NCI-H82 treated with DMSO at 0.1 percent for 48 hours (cell line): ENCODE results near the gene OR2T5.
"Not testable (repeated sequence)": the region's sequence is repeated elsewhere in the genome, so short reads cannot be mapped to it uniquely, and the experiment has no call there.

ENCODE experiments used
- DNase-seq: peaks from one replicate; lab custom pipeline; 2025; ENCODE audit not compliant: unreplicated experiment; lab: John Stamatoyannopoulos, UW

OR2T5 gene

DNA sequence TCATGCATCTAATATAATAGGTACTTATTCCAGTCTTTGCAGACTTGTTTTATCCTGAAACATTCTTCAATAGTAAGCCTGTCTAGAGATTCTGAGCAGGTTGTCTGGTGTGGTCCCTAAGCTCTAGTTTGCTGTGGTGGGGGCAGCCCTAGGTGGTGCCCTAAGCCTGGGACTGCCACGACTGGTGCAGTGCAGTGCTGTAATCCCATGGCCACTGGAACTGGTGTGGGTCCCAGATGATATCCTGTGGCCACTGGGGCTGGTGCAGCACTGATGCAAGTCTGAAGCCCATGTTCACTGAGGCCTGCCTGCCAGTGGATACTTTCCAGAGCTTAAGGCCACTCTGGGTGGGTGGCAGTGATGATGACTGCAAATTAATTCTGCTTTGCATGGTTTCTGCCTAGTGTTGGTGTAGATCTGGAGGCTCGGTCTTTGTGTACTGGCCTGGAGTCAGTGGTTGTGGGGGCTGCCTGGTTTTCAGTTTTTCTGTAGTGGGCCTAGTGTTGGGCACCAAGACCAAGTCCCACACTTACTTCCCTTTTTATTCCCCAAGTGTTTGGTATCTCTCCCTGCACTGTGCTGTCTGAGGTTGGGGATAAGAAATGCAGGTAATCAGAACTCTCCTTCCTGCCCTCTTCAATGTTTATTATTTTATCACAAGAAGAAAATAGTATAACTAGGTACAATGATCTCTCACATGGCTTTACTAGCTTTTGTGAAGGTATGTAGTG is 12.1 kb downstream of the OR2T5 start:
- not testable (repeated sequence) for DNase-seq

DNA sequence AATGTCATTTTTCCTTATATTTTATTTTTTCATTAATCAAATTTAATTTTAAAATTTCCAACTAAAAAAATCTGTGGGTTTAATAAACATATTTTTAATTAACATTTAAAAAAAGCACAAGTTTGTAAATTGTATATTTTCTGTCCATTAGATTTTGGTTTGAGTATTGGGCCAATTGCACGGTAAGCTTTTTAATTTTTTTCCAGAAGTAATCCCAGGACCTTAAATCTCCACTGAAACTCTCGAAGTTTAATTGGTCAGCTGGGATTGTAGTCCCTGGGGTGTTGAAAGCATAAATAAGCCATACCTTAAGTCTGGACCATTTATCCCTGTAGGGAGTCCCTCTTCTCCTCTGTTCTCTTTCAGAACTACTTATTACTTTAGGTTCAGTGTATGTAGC is 19.4 kb downstream of the OR2T5 start, which contains the start of gene OR2G6:
OR2G6 (plus strand) TSS at position 301 of the 400 bp plus-strand sequence. CDS start 13,574 bp downstream, outside the sequence.
- not testable (repeated sequence) for DNase-seq

DNA sequence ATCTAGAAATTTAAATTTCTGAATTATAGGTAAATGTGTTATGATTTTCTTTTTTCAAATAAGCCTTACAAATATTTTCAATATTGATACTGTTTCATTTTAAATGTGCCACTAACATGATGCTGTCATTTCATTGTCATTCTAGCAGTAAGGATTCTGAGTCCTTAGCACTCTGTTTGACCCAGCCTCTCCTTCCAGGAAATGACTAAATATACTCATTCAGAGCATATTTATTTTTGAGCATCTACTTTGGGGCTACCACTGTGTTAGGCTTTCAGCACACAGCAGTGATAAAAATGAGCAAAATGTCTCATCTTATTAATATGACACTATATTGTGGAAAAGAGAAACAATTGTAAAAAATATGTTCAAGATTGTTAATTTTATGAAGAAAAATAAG is 21.8 kb downstream of the OR2T5 start:
- not testable (repeated sequence) for DNase-seq

DNA sequence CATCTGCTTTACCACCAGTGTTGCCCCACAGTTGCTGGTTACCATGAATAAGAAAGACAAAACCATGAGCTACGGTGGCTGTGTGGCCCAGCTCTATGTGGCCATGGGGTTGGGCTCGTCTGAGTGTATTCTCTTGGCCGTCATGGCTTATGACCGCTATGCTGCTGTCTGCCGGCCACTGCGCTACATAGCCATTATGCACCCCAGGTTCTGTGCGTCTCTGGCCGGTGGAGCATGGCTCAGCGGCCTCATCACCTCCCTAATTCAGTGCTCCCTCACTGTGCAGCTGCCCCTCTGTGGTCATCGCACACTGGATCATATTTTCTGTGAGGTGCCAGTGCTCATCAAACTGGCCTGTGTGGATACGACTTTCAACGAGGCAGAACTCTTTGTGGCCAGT is 33.5 kb downstream of the OR2T5 start:
- no peak for DNase-seq

DNA sequence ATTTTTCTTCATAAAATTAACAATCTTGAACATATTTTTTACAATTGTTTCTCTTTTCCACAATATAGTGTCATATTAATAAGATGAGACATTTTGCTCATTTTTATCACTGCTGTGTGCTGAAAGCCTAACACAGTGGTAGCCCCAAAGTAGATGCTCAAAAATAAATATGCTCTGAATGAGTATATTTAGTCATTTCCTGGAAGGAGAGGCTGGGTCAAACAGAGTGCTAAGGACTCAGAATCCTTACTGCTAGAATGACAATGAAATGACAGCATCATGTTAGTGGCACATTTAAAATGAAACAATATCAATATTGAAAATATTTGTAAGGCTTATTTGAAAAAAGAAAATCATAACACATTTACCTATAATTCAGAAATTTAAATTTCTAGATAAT is 49.1 kb downstream of the OR2T5 start:
- not testable (repeated sequence) for DNase-seq
